Hippocampal formation (tissue), 2 donors: Measurements from ENCODE around the gene DNAJC17.

Experiments
- DNase-seq, 2 donors: peaks; one replicate each; lab custom pipeline; 2025; lab: John Stamatoyannopoulos, UW

The DNAJC17 gene

GRCh38 chr15:40829115-40829514 lies 21.8 kb upstream of the DNAJC17 start:
- no peak for DNase-seq

- no peak for DNase-seq
These were observed 21.3 kb upstream of the DNAJC17 start, which contains the start of gene PPP1R14D for GRCh38 chr15:40828447-40829036. Gene PPP1R14D, minus strand, starts transcription at chr15:40828708. Its CDS starts 67 bp downstream, at chr15:40828641.

DNA sequence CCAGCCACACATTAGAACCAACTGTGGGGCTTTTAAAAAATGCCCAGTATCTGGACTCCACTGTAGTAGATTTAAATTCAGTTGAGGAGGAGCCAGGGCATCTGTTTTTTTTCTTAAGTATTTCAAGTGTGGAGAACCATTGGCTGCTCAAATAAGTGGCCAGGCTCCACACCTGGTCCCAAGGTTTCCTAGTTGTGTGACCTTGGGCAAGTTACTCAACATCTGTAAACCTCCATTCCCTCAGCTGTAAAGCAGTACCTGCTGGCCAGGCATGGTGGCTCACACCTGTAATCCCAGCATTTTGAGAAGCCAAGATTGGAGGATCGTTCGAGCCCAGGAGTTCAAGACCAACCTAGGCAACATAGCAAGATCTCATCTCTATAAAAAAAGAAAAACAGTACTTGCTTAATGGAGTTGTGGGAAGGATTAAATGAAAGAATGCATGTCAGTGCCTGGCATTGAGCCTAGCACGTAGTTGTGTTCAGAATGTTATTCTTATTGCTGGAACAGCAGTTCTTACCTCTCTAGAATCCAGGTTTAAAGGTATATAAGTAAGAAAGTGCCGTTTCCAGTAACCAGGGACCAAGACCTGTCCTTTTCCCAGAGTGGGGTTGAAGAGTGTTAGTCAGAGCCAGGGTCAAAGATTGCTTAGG lies 19.3 kb upstream of the DNAJC17 start:
- DNase-seq = no peak

DNA sequence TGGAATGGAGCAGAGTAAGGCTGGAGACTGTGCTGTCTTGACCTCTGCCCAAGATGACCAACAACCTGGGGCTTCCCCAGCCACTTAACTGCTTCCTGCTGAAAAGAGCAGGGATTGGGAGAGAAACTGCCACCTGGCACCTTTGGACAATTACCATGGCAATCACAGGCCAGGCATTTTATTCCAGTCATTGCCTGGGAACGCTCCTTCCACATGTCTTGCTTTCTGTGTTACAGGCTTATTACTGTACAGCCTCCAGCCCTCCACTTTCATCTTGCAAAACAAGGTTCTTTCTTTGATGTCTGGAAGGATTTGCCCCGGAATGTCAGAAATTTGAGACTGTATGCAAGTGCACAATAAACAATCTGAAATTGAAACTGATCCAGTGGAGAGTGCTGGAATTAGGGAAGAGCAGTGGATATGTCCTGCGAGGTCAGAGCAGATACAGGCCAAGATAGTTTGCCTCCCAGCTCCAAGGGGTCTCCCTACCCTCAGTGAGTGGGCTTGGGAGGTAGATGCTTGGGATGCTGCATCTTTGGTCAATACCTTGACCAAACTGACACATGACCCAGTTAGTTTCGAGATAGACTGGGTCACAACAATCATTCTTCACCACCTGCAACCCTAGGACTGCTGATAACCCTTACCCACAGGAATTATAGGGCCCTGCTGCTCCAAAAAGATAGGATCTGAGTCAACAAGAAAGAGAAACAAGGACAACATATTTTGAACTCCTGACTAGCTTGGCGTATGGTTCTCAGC lies 18.6 kb upstream of the DNAJC17 start:
- DNase-seq = no peak

DNA sequence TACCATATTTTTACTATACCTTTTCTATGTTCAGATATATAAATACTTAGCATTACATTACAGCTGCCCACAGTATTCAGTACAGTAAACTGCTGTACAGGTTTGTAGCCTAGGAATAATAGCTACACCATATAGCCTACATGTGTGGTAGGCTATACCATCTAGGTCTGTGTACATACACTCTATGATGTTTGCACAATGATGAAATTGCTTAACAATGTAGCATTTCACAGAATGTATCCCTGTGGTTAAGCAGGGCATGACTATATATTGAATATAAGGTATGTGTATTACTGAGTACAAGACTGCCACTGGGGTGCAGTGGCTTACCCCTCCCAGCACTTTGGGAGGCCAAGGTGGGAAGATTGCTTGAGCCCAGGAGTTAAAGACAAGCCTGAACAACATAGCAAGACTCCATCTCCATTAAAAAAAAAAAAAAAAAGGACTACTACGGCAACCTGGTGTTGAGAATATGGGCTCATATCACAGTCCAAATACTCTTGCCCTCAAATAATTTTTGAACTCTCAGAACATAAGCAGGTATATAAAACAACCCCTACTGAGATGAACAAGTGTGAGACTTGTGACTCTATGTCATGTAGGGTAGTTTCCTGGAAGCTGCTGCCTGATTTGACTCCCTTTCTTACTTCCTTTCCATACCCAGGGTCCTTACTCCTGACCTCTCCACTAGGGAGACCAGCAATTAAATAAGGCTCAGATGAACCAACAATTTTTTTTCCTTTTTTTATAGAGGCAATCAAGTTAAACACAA lies 16.5 kb upstream of the DNAJC17 start:
- no peak for DNase-seq

GRCh38 chr15:40821195-40821594 lies 13.9 kb upstream of the DNAJC17 start:
- DNase-seq = no peak

DNA sequence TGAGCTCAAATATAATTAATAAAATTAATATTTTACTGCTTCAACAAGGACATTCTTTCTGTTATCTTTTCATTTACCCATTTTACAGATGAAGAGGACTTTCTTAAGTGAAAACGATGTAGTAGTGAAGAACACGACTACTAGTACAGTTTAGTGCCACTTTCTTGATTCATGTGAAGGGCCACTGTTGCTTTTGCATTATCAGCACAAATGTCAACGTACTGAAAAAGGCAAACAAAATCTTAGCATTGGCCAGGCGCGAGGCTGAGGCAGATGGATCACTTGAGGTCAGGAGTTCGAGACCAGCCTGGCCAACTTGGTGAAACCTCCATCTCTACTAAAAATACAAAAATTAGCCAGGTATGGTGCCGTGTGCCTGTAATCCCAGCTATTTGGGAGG lies 11.8 kb upstream of the DNAJC17 start:
- DNase-seq = no peak

GRCh38 chr15:40815042-40815698 lies 7.9 kb upstream of the DNAJC17 start:
- no peak for DNase-seq

GRCh38 chr15:40812721-40813425 lies 5.6 kb upstream of the DNAJC17 start:
- DNase-seq = no peak

- DNase-seq = no peak
These were observed 1.7 kb upstream of the DNAJC17 start for GRCh38 chr15:40808861-40809450.

DNA sequence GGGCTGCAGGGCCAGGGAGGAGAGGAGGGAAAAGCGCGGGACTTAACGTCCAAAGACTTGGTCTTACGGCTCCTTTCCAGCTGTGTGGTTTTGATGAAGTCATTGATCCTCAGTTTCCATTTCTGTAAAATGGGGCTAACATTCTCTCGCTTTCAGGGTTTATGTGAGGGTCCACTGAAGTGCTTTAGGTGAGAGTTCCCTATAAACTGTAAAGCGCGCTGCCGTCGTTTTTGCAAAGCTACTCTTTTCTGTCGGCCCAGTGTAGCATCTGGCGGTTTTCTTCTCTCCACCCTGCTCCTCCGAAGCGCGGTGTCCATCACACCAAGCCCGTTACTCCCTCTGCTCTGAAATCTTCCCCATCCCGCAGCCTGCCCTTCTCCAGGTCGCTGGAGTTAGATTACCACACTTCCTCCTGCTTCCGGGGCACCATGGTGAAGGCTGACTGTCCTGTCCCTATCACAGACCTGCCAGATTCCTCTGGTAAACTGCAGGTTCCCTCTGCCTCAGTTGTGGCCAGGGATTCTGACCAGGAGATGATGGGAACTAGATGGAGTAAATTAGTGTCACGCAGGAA lies 702 bp upstream of the DNAJC17 start:
- DNase-seq = no peak

DNA sequence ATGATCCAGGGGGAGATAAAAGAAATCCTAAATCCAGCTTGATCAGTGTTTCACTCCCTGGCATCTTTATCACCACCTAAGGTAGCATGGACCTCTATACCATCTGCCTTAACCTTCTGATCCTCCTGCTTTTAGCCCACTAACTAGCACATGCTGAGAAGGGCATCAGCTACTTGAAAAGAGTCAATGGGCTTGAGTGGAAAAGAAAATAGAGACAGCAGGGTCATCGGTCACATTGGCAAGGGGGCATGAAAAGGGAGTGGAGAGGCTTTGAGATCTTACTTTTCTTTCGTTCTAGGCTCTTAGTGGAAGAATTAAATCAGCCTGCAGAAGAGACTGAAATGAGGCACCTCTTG lies 623 bp downstream of the DNAJC17 start:
- DNase-seq = no peak

GRCh38 chr15:40803688-40804087 lies 3.6 kb downstream of the DNAJC17 start:
- DNase-seq = no peak

- no peak for DNase-seq
These were observed 4.2 kb downstream of the DNAJC17 start for GRCh38 chr15:40803076-40803475.

GRCh38 chr15:40799523-40799922 lies 7.8 kb downstream of the DNAJC17 start:
- DNase-seq = no peak

DNA sequence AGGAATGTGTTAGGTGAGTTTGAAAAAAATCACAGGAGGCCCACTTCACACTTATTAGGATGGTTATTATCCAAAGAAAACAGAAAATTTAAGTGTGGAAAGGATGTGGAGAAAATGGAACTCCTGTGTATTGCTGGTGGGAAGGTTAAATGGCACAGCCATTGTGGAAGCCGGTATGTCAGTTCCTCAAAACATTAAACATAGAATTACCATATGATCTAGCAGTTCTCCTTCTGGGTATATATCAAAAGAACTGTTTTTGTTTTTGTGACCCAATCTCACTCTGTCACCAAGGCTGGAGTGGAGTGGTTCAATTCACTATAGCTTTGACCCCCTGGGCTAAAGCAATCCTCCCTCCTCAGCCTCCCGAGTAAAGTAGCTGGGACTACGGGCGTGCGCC lies 10.8 kb downstream of the DNAJC17 start:
- no peak for DNase-seq

DNA sequence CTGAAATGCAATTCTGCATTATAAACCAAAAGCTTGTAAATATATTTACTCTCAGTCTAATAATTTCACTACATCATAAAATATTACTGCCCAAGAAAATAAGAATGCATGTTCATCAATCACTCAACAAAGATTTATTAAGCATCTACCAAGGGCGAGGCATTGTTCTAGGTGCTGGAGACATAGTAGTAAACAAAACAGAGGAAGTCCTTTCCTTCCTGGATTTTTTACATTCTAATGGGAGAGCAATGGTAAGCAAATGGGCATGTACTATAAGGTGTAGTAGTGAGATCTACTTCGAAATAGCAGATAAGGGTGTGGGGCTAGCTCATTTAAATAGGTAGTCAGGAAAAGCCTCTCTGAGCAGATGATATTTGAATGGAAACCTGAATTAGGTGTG lies 11.2 kb downstream of the DNAJC17 start:
- DNase-seq = no peak

DNA sequence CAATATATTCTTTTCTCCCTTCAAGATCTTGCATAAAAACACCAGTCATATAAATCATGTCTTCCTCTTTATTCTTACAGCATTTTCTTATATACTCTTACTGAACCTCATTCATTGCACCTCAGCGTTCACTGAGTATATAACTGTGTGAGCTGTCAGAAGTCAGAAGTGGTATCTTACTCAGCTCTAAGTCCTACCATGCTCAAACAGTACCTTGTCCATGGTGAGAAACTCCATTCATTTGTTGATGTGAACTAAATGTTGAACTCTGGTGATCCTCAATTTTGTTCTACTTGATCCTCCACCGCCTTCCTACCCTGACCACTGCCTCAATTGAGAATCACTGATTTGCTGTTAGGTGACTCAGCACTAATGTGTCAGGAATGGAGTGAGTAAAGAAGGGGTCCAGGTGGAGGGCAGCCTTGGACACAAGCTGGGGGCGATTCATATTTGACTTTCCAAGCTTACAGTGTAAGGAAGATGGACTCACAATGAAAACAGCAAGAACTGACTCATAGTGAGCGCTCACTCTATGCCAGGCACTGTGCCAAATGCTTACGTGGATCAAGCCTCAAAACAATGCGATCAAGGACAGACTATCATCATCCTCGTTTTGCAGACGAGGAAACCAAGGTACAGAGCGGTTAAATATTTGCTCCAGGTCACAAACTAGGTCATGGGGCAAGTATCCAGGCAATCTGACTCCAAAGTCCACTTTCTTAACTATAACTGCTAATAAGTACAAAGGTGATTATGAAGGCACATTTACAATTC lies 13.9 kb downstream of the DNAJC17 start:
- no peak for DNase-seq

GRCh38 chr15:40792394-40792793 lies 14.9 kb downstream of the DNAJC17 start:
- no peak for DNase-seq

- DNase-seq = no peak
These were observed 16.6 kb downstream of the DNAJC17 start for GRCh38 chr15:40790718-40791117.
